Body of pancreas (tissue), 4 donors: ENCODE measurements around the gene HSD17B1.

Source experiments
- CTCF ChIP-seq, 7 experiments: fragments of 450-650 bp in 4 of 7; fragments of 200-600 bp in 3 of 7; sonication (generic) in 3 of 7; IDR thresholded peaks; one replicate each; pipeline ENCODE4 v1.5.1; 2016 to 2019; ENCODE audit warnings: antibody characterized with exemption in 7 of 7
- POLR2A ChIP-seq, 3 donors: fragments of 450-650 bp; IDR thresholded peaks; one replicate each; pipeline ENCODE4 v1.6.1; 2016; ENCODE audit warnings: antibody characterized with exemption in 3 of 3, mild to moderate bottlenecking in 2 of 3

GRCh38 chr17:42565523-42566214, 12.9 kb downstream of the HSD17B1 start:
- TF ChIP-seq CTCF (IDR thresholded peaks at IDR 0.05) (no peak), POLR2A (IDR thresholded peaks at IDR 0.05) (no peak)
